Heart right ventricle (tissue), 16 donors: ENCODE data around the gene RRP1. TPM values are rescaled to one million over a fixed set of nuclear protein-coding genes. Genes with fewer than 3 reads are reported as not detected.

Source experiments
- ATAC-seq, 8 donors: fragments of 200-7000 bp; cut with Tn5 transposase; one replicate each; pipeline ENCODE4 v1.9.1; 2020; ENCODE audit warnings: mild to moderate bottlenecking in 8 of 8, moderate library complexity in 8 of 8, moderate number of reproducible peaks in 1 of 8
- DNase-seq, 2 donors: peaks; one replicate each; pipeline ENCODE4 v3.0.0-alpha.2; 2020
- H3K27ac ChIP-seq, 10 donors: fragments of 200-600 bp; sonication (generic) in 2 of 10; one replicate each; pipeline versions ENCODE4 v1.5.0 to v1.8.0; 2020 to 2022; ENCODE audit warnings: mild to moderate bottlenecking in 3 of 10
- H3K27me3 ChIP-seq, 7 donors: fragments of 200-600 bp; one replicate each; pipeline ENCODE4 v1.8.0; 2021 to 2022; ENCODE audit warnings: mild to moderate bottlenecking in 2 of 7
- H3K36me3 ChIP-seq, 9 donors: fragments of 200-600 bp; sonication (generic) in 1 of 9; one replicate each; pipeline versions ENCODE4 v1.5.0 to v1.8.0; 2020 to 2022; ENCODE audit warnings: mild to moderate bottlenecking in 2 of 9
- H3K4me1 ChIP-seq, 9 donors: fragments of 200-600 bp; sonication (generic) in 1 of 9; one replicate each; pipeline versions ENCODE4 v1.5.0 to v1.8.0; 2020 to 2022; ENCODE audit warnings: mild to moderate bottlenecking in 4 of 9
- H3K4me3 ChIP-seq, 10 donors: fragments of 200-600 bp; sonication (generic) in 2 of 10; one replicate each; pipeline versions ENCODE4 v1.5.0 to v1.8.0; 2020 to 2022; ENCODE audit warnings: mild to moderate bottlenecking in 7 of 10, moderate library complexity in 2 of 10
- H3K9me3 ChIP-seq, 11 donors: fragments of 200-600 bp in 10 of 11; sonication (generic) in 2 of 11; one replicate each; pipeline versions ENCODE4 v1.5.0 to v1.8.0; 2013 to 2022; ENCODE audit warnings: mild to moderate bottlenecking in 2 of 11, control low read depth in 1 of 11, moderate library complexity in 1 of 11
- WGBS, 2 donors: extraction: QIAGEN DNeasy Blood & Tissue Kit; methylation state at CpG; one replicate each; pipeline ENCODE4 v1.1.7; 2013; ENCODE audit warnings: inconsistent platforms in 1 of 2; 5-methylcytosine and 5-hydroxymethylcytosine counted together
- intact Hi-C, 10 donors: fragments of 100-400 bp; cut with DNase I; formaldehyde crosslinking; loops; one replicate each; pipeline versions ENCODE4 v1.11.1 to v1.14.2; 2022
- polyA plus RNA-seq, 2 donors: library from polyadenylated mRNA; stranded (reverse); fragments of 200-250 nt; gene quantifications; one replicate each; pipeline ENCODE4 v1.2.3, GENCODE V29; 2013
- total RNA-seq, 10 donors: library from RNA; stranded (reverse); fragmentation: NEBNext Ultra II Directional in 3 of 10; extraction: Animal tissue kit (Norgen Biotek cat#: 25700) in 3 of 10; gene quantifications; one replicate each; pipeline versions ENCODE4 v1.2.1 to v1.2.4, GENCODE V29; 2021 to 2023
- TF ChIP-seq, protein P1 (sequence below), 9 donors: fragments of 200-600 bp; sonication (generic) in 2 of 9; IDR thresholded peaks; one replicate each; pipeline versions ENCODE4 v1.5.0 to v1.8.0; 2021 to 2022; ENCODE audit warnings: antibody characterized with exemption in 9 of 9, mild to moderate bottlenecking in 5 of 9, moderate library complexity in 1 of 9
- donor health status: Arrhythmogenic right ventricular cardiomyopathy.
- donor health status: ischemic (EF 13 %, LVEDD 7.1; RV severe dilation, severe dysfunction).
- donor health status: healthy with polysubstance abuse.
- donor health status: DM: no; HTN: yes; CAD: no.
- donor health status: DM: no; HTN: no; CAD: no.
- donor health status: ischemic (EF 25% LVEDD 6.9; RV normal size, moderate dysfunction).
- donor health status: ischemic (EF 25% LVEDD 5.7; RV mildly dilated, moderate dysfunction).
- donor health status: healthy.
- donor health status: DM: yes; HTN: yes; CAD: no.
- donor health status: Ischemic cardiomyopathy.
- donor health status: ischemic (EF 35%, LVEDD 5.7; RV mildly dilated, moderate dysfunction).
- donor health status: nonischemic (EF 11% LVEDD 7.7; RV severe dilation, severe dysfunction).
- donor health status: DM: yes; HTN: yes; CAD: no.
- donor health status: PGD.
- donor health status: ischemic (EF 29% LVEDD 5.4; RV normal size, mild dysfunction).
- donor health status: nonischemic (EF 23%, LVEDD 6.1; RV moderate dilation, normal function).

Gene RRP1
- total and polyA plus RNA-seq, 12 donors, result 6.3 to 13.9 (median 9.3) TPM

GRCh38 chr21:43827015-43827611 is 37.7 kb downstream of the RRP1 start:
- ATAC-seq, result peak in 7 of 8 donors; percentile 25 to 50 (median 33)
- no peaks in the 10 kb centered on the region for H3K9me3 ChIP-seq
- intact Hi-C loops, result no loop called here
- WGBS, 2 donors, result 61 to 68% methylated on average over 18 of the region's 18 CpGs
- H3K4me1 ChIP-seq, result peaks cover 0 to 14% (median 0%) of the 10 kb centered on the region in 9 donors
- TF ChIP-seq, protein P1, sequence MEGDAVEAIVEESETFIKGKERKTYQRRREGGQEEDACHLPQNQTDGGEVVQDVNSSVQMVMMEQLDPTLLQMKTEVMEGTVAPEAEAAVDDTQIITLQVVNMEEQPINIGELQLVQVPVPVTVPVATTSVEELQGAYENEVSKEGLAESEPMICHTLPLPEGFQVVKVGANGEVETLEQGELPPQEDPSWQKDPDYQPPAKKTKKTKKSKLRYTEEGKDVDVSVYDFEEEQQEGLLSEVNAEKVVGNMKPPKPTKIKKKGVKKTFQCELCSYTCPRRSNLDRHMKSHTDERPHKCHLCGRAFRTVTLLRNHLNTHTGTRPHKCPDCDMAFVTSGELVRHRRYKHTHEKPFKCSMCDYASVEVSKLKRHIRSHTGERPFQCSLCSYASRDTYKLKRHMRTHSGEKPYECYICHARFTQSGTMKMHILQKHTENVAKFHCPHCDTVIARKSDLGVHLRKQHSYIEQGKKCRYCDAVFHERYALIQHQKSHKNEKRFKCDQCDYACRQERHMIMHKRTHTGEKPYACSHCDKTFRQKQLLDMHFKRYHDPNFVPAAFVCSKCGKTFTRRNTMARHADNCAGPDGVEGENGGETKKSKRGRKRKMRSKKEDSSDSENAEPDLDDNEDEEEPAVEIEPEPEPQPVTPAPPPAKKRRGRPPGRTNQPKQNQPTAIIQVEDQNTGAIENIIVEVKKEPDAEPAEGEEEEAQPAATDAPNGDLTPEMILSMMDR (IDR thresholded peaks at IDR 0.05), result no peak
- no peak for DNase-seq
- no peak overlapping the region for H3K4me3 ChIP-seq
- H3K27me3 ChIP-seq, result peaks cover 0 to 42% (median 13%) of the 10 kb centered on the region in 7 donors
- no peaks in the 10 kb centered on the region for H3K36me3 ChIP-seq
- H3K27ac ChIP-seq, result no peak overlapping the region

- H3K4me3 ChIP-seq, result no peak overlapping the region
- TF ChIP-seq, protein P1 (IDR thresholded peaks at IDR 0.05), result no peak
- peaks cover 0 to 46% (median 14%) of the 10 kb centered on the region in 7 donors for H3K27me3 ChIP-seq
- peaks cover 0 to 10% (median 0%) of the 10 kb centered on the region in 11 donors for H3K9me3 ChIP-seq
- intact Hi-C loops, result no loop called here
- no peak for ATAC-seq
- no peaks in the 10 kb centered on the region for H3K36me3 ChIP-seq
- no peak overlapping the region for H3K27ac ChIP-seq
- WGBS, 2 donors, result 82 to 85% methylated on average over 12 of the region's 12 CpGs
- peaks cover 0 to 13% (median 0%) of the 10 kb centered on the region in 9 donors for H3K4me1 ChIP-seq
- DNase-seq, result no peak
Observed at GRCh38 chr21:43829161-43829560, 39.8 kb downstream of the RRP1 start.

DNA sequence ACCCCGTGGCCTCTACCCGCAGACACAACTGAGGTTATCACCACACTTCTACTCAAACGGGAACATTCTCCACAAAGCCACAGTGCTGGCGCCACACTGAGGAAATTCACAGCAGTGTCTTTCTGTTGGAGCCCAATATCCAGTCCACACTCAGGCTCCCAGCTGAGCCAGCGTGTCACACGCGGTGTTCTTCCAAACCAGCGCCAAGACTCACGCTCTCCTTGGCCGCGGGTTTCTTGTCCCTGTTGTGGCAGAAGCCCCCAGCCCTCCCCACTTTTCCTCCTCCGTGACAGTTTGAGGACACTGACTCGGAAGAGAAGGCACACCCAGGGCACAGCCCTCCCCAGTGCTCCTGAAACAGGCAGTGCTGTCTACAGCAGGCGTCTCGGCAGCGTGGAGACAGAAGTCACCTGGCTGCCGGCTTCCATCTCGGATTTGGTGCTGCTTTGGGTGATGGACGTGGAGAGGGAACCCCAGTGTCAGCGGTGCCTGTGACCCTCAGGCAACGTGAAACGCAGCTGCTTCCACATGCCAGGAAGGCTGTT is 40.3 kb downstream of the RRP1 start:
- ATAC-seq, result no peak
- intact Hi-C loops, result no loop called here
- Histone ChIP-seq H3K4me3 (no peak overlapping the region), H3K27me3 (peaks cover 0 to 46% (median 14%) of the 10 kb centered on the region in 7 donors), H3K9me3 (peaks cover 0 to 10% (median 0%) of the 10 kb centered on the region in 11 donors), H3K4me1 (peaks cover 0 to 10% (median 0%) of the 10 kb centered on the region in 9 donors), H3K36me3 (no peaks in the 10 kb centered on the region), H3K27ac (no peak overlapping the region)
- TF ChIP-seq, protein P1 (IDR thresholded peaks at IDR 0.05), result peak in 1 of 9 donors; percentile 18
- 63 to 69% methylated on average over 22 of the region's 22 CpGs for WGBS, 2 donors
- no peak for DNase-seq

- ATAC-seq (no peak), DNase-seq (no peak)
- intact Hi-C loops, result no loop called here
- 93 to 97% methylated on average over 14 of the region's 14 CpGs for WGBS, 2 donors
- no peak overlapping the region for H3K27ac ChIP-seq
- H3K4me1 ChIP-seq, result peaks cover 0 to 13% (median 0%) of the 10 kb centered on the region in 9 donors
- no peaks in the 10 kb centered on the region for H3K36me3 ChIP-seq
- TF ChIP-seq, protein P1 (IDR thresholded peaks at IDR 0.05), result no peak
- no peak overlapping the region for H3K4me3 ChIP-seq
- peaks cover 0 to 10% (median 0%) of the 10 kb centered on the region in 11 donors for H3K9me3 ChIP-seq
- peaks cover 0 to 34% (median 12%) of the 10 kb centered on the region in 7 donors for H3K27me3 ChIP-seq
Observed at GRCh38 chr21:43832158-43832550, 42.8 kb downstream of the RRP1 start.
